Fibroblast of lung (primary cell): ENCODE results near the gene COL18A1. TPM values are rescaled to one million over a fixed set of nuclear protein-coding genes. Genes with fewer than 3 reads are reported as not detected.

ENCODE experiments used
- DNase-seq, 2 donors: peaks; one replicate each; pipeline versions ENCODE4 v3.0.0 to v3.0.0-alpha.2; 2010; ENCODE audit warnings: low read depth in 2 of 2
- H2AFZ ChIP-seq: 2 replicates; pipeline ENCODE4 v1.5.1; 2012; ENCODE audit warnings: low read length, control low read depth, inconsistent platforms
- H3K27ac ChIP-seq: 2 replicates; pipeline ENCODE4 v1.5.1; 2011; ENCODE audit warnings: low read length, control low read depth; ENCODE audit not compliant: insufficient read depth
- H3K27me3 ChIP-seq: 2 replicates; pipeline ENCODE4 v1.5.1; 2011; ENCODE audit warnings: mild to moderate bottlenecking, low read length; ENCODE audit not compliant: control insufficient read depth, insufficient read depth
- H3K36me3 ChIP-seq: 2 replicates; pipeline ENCODE4 v1.5.1; 2011; ENCODE audit warnings: low read length; ENCODE audit not compliant: control insufficient read depth, insufficient read depth
- H3K4me1 ChIP-seq: 2 replicates; pipeline ENCODE4 v1.5.1; 2011; ENCODE audit warnings: low read length; ENCODE audit not compliant: control insufficient read depth, insufficient read depth; ENCODE audit errors: extremely low read depth
- H3K4me2 ChIP-seq: 2 replicates; pipeline ENCODE4 v1.5.1; 2011; ENCODE audit warnings: low read length, control low read depth; ENCODE audit not compliant: insufficient read depth; ENCODE audit errors: extremely low read depth
- H3K4me3 ChIP-seq, 4 experiments: fragments of 200-600 bp in 1 of 4; sonication (generic) in 1 of 4; replicated peaks in 1 of 4; 2 replicates each; pipeline ENCODE4 v1.5.1; 2011 to 2016; ENCODE audit warnings: low read length in 4 of 4, low read depth in 3 of 4, mild to moderate bottlenecking in 3 of 4, control low read depth in 2 of 4, inconsistent platforms in 1 of 4, mixed read lengths in 1 of 4; ENCODE audit not compliant: insufficient read depth in 1 of 4; ENCODE audit errors: control extremely low read depth in 1 of 4
- H3K79me2 ChIP-seq: 2 replicates; pipeline ENCODE4 v1.5.1; 2012; ENCODE audit warnings: mild to moderate bottlenecking, low read length, inconsistent platforms; ENCODE audit not compliant: control insufficient read depth, insufficient read depth
- H3K9ac ChIP-seq: 2 replicates; pipeline ENCODE4 v1.5.1; 2011; ENCODE audit warnings: mild to moderate bottlenecking, low read length, control low read depth; ENCODE audit not compliant: insufficient read depth
- H3K9me3 ChIP-seq: 2 replicates; pipeline ENCODE4 v1.5.1; 2012; ENCODE audit warnings: low read depth, low read length; ENCODE audit not compliant: control insufficient read depth, insufficient read depth
- H4K20me1 ChIP-seq: 2 replicates; pipeline ENCODE4 v1.5.1; 2011; ENCODE audit warnings: low read length; ENCODE audit not compliant: control insufficient read depth, insufficient read depth; ENCODE audit errors: extremely low read depth
- EZH2 ChIP-seq: IDR thresholded peaks from 2 replicates; pipeline ENCODE4 v1.5.1; 2012; ENCODE audit warnings: low read length, control low read depth, mild to moderate bottlenecking; ENCODE audit errors: missing control alignments
- polyA plus RNA-seq, 2 donors: library from polyadenylated mRNA; depleted of rRNA in 1 of 2; stranded (reverse) in 1 of 2; unstranded in 1 of 2; fragments of >200 nt; gene quantifications; 2 replicates each; pipeline ENCODE4 v1.2.1, GENCODE V29; 2011 to 2012; ENCODE audit warnings: missing spikeins in 1 of 2
- total RNA-seq: library from RNA; depleted of rRNA; stranded (reverse); fragments of >200 nt; gene quantifications from 2 replicates; pipeline ENCODE4 v1.2.1, GENCODE V29; 2014
- TF ChIP-seq, protein P1 (sequence below), 2 donors: IDR thresholded peaks in 1 of 2; conservative IDR thresholded peaks in 1 of 2; 1 replicate in 1 of 2; 2 replicates in 1 of 2; pipeline ENCODE4 v1.5.1; 2011 to 2012; ENCODE audit warnings: low read length in 2 of 2, control low read depth in 1 of 2, inconsistent platforms in 1 of 2, low read depth in 1 of 2, mild to moderate bottlenecking in 1 of 2

Gene COL18A1
- total and polyA plus RNA-seq, 2 donors (not counting 1 experiment from before 2014, with no cell fraction given) = 24.3 to 38.8 TPM

DNA sequence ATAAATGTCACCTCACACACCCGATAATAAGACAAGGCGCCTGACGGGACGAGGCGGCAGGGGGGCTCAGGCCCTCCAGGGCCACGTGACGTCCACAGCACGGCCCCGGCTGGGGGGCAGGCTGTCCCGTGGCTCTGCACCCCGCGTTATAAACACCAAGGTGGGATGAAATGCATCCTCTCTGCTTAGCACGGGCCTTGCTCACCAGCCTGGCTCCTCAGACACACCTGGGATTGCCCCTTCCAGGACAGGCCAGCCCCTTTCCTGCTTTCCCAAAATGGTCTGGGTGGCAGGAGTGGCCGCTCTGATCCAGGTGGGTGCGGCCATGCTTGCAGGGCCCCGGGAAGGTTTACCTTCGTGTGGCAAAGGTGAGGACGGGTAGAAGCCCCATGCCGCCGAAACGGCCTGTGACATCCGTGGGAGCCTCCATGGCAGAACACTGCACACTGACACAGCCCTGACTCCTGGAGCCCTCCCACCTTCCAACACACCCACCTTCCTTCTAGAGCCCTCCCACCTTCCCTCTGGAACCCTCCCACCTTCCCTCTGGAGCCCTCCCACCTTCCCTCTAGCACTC is 101.4 kb downstream of the COL18A1 start:
- Histone ChIP-seq H3K9me3 (no peaks in the 10 kb centered on the region), H4K20me1 (no peaks in the 10 kb centered on the region), H3K4me3 (no peak overlapping the region), H3K4me2 (no peak overlapping the region), H3K9ac (no peak overlapping the region), H3K36me3 (peaks cover 4% of the 10 kb centered on the region), H3K27ac (no peak overlapping the region), H3K27me3 (no peaks in the 10 kb centered on the region), H3K4me1 (no peaks in the 10 kb centered on the region), H2AFZ (no peak overlapping the region), H3K79me2 (no peaks in the 10 kb centered on the region)
- TF ChIP-seq, protein P1, sequence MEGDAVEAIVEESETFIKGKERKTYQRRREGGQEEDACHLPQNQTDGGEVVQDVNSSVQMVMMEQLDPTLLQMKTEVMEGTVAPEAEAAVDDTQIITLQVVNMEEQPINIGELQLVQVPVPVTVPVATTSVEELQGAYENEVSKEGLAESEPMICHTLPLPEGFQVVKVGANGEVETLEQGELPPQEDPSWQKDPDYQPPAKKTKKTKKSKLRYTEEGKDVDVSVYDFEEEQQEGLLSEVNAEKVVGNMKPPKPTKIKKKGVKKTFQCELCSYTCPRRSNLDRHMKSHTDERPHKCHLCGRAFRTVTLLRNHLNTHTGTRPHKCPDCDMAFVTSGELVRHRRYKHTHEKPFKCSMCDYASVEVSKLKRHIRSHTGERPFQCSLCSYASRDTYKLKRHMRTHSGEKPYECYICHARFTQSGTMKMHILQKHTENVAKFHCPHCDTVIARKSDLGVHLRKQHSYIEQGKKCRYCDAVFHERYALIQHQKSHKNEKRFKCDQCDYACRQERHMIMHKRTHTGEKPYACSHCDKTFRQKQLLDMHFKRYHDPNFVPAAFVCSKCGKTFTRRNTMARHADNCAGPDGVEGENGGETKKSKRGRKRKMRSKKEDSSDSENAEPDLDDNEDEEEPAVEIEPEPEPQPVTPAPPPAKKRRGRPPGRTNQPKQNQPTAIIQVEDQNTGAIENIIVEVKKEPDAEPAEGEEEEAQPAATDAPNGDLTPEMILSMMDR (conservative IDR thresholded peaks at IDR 0.05 in 1 of 2, IDR thresholded peaks at IDR 0.05 in 1 of 2; ENCODE audit: low read depth in 1 of 2, low read length in 2 of 2) = no peak
- no peak for TF ChIP-seq EZH2
- no peak for DNase-seq

DNA sequence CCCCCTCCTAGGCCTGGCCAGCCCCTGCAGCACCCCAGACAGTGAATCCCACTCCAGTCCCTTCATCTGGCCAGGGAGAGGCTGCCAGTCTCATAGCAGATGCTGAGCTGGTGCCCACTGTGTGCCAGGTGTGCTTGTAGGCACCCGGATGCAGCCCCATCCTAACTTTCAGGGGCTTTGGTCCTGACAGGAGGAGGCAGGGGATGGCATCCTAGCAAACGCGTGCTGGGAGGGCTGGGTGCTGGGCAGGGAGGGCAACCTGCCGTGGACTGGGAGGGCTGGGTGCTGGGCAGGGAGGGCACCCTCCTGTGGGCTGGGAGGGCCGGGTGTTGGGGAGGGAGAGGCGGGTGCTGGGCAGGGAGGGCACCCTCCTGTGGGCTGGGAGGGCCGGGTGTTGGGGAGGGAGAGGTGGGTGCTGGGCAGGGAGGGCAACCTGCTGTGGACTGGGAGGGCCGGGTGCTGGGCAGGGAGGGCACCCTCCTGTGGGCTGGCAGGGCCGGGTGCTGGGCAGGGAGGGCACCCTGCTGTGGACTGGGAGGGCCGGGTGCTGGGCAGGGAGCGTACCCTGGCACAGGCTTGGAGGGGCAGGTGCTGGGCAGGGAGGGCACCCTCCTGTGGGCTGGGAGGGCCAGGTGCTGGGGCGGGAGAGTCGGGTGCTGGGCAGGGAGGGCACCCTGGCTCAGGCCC is 102.0 kb downstream of the COL18A1 start:
- no peak overlapping the region for H3K4me3 ChIP-seq
- H3K27me3 ChIP-seq = no peaks in the 10 kb centered on the region
- TF ChIP-seq, protein P1 (conservative IDR thresholded peaks at IDR 0.05 in 1 of 2, IDR thresholded peaks at IDR 0.05 in 1 of 2; ENCODE audit: low read depth in 1 of 2, low read length in 2 of 2) = no peak
- no peak for TF ChIP-seq EZH2
- peaks cover 4% of the 10 kb centered on the region for H3K36me3 ChIP-seq
- no peaks in the 10 kb centered on the region for H3K79me2 ChIP-seq
- no peak overlapping the region for H3K9ac ChIP-seq
- no peak overlapping the region for H2AFZ ChIP-seq
- DNase-seq = no peak
- no peaks in the 10 kb centered on the region for H3K9me3 ChIP-seq
- no peak overlapping the region for H3K27ac ChIP-seq
- no peaks in the 10 kb centered on the region for H4K20me1 ChIP-seq
- H3K4me2 ChIP-seq = no peak overlapping the region
- H3K4me1 ChIP-seq = no peaks in the 10 kb centered on the region

DNA sequence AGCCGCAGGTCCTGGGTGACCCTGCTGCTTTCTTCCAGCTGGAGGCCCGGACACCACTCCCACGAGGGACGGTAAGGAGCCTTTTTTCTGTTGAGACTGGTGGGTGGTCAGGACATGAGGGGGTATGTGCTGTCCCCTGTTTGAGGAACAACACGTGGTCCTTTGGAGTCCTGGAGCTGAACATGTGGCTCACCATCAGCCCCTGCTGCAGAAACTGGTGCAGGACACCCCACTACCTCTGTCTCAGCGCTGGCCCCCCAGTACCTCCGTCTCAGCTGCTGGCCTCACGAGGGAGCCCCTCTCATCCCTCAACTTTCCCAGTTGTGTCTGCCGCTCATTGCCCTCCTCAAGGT is 102.5 kb downstream of the COL18A1 start:
- H3K36me3 ChIP-seq = peaks cover 5% of the 10 kb centered on the region
- no peaks in the 10 kb centered on the region for H3K27me3 ChIP-seq
- no peak overlapping the region for H3K27ac ChIP-seq
- H3K9me3 ChIP-seq = no peaks in the 10 kb centered on the region
- no peaks in the 10 kb centered on the region for H4K20me1 ChIP-seq
- H3K4me3 ChIP-seq = no peak overlapping the region
- no peak overlapping the region for H3K4me2 ChIP-seq
- no peak overlapping the region for H2AFZ ChIP-seq
- no peak for DNase-seq
- no peaks in the 10 kb centered on the region for H3K4me1 ChIP-seq
- H3K79me2 ChIP-seq = no peaks in the 10 kb centered on the region
- no peak for TF ChIP-seq EZH2
- TF ChIP-seq, protein P1 (conservative IDR thresholded peaks at IDR 0.05 in 1 of 2, IDR thresholded peaks at IDR 0.05 in 1 of 2; ENCODE audit: low read depth in 1 of 2, low read length in 2 of 2) = no peak
- H3K9ac ChIP-seq = no peak overlapping the region
